Suppressor macrophage treated with lipopolysaccharide for 1 hour (primary cell): ENCODE data around the gene KATNAL1.
A peak's percentile ranks its signal among the peaks of the same experiment; 100 is the strongest.

Source experiments
- DNase-seq, 3 donors: peaks; one replicate each; pipeline ENCODE4 v3.0.0-alpha.2; 2020 to 2022

The KATNAL1 gene

DNA sequence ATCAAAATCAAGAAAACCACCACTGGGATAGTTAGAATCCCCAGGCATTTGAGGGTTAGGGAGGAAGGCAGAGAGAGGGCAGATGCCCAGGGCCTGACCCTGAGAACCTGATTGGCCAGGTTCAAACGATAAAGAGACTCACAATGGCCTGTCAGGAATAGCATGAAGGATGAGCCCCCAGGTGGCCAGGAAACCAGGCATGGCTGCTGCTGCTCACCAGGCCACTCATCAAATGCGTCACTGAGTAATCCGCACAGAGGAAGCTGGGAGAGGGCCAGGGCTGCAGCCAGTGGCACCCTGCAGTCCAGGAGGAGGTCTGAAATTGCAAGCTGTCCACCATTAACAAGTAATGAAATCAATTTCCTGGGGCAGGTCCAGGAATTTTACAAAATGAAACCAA lies 111.3 kb downstream of the KATNAL1 start:
- DNase-seq = no peak

DNA sequence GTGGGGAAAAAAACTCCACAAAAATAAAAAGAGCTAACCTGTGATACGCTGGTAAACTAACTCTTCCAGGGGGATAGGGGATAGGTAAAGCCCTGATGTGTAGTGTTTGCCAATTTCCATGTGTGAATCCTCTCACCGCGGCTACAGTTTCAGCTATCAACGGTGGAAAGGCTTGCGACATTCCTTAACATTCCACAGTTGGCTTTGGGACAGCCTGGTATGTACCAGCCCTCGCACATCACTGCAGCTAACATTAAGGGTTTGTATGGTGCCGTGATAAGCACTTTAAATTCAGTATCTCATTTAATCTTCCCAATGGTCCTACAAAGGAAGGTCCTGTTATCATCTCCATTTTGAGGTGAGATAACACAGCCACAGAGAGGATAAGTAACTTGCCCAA lies 112.4 kb downstream of the KATNAL1 start:
- DNase-seq = no peak

DNA sequence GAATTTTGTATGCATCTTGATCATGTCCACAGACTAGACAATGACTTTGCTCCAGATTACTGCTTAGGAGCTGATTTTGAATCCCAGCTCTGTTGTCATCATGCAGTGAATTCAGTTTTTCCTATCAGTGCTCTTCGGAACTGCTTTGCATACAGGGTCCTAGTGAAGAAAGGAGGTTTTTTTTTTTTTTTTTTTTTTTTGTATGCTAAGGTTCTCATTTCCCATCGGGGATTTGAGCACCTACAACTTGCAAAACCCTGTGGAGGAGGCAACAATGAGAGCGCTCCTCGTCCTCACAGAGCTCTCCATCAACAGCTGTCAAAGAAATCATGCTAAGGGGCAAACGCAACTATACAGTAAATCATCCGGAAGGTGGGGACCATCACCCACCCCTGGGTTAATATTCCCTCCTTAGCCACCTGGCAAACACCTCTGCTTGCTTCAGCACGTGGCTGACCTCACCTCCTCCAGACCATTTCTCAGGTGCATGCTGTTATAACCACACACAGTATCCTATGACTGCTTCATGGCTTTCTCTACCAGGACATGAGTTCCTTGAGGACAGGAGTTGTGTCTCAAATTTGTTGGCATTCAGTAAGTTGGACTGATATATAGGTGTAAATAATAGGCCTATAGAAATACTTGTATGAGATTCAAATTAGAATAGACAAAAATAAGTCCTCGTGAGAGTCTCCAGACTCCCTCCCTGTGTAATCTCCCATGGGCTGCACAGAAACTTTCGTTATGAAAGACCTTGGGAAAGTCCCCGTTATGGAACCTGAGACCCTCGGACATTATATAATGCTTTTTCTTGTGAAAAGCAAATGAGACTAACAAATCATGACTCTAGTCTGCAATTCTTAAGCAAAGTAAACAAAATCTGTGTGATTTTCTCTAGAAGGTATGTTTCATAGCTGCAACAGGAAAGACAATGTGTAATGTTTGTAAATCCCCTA lies 113.8 kb downstream of the KATNAL1 start:
- DNase-seq = no peak

DNA sequence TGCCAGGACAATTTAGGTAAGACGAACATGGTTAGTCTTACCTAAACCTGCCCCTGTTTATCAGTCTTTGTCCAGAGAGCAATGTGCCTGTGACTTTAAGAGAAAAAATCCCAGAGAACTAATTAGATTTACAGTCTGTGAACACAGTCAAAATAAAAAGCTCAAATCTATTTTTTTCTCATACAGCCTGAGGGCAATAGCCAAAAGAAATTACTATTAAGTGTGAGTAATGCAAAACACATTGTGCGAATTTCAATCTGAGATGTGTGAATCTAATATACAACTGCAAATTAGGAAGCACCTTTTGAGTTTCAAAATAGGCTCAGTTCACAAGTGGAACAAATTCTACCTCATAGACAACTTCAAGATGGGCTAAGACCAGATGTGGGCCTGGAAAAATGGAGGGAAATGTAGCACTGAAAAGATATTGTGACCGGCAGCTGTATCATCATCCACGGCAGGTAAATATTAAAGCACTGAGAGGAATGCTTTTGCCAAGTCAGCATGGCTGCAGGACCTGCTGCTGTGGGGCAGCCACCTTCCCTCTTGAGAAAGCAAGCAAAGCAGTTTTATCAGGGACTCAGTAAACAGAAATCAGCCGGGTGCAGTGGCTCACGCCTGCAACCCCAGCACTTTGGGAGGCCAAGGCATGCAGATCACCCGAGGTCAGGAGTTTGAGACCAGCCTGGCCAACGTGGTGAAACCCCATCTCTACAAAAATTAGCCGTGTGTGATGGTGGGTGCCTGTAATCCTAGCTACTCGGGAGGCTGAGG lies 114.8 kb downstream of the KATNAL1 start:
- no peak for DNase-seq

DNA sequence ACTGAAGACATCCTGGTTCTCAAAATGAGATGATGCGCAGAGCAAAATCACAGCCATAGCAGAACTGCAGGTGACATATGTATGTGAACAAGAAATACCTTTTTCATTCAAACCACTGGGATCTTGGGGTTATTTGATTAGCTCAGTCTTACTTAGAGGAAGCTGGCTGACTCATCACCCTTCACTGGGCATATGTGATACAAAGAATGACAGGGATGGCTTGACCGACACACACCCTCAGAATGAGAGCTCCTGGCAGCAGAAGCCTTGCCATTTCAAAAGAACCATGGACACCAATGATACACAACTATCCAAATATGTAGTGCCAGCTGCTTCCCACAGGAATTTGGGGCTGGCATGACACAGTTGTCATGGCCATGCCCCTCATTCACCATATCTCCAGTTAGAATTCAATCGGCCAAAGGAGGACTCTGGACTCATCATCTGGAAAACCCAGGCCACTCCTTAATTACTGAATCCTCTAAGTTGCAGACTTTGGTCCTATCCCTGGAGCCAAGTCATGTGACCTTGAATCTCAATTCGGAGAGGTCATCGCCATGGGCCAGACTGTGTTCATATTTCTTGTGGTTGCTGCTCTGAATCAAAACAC lies 115.8 kb downstream of the KATNAL1 start:
- DNase-seq = peak in 2 of 3 donors; percentile 17 to 24

DNA sequence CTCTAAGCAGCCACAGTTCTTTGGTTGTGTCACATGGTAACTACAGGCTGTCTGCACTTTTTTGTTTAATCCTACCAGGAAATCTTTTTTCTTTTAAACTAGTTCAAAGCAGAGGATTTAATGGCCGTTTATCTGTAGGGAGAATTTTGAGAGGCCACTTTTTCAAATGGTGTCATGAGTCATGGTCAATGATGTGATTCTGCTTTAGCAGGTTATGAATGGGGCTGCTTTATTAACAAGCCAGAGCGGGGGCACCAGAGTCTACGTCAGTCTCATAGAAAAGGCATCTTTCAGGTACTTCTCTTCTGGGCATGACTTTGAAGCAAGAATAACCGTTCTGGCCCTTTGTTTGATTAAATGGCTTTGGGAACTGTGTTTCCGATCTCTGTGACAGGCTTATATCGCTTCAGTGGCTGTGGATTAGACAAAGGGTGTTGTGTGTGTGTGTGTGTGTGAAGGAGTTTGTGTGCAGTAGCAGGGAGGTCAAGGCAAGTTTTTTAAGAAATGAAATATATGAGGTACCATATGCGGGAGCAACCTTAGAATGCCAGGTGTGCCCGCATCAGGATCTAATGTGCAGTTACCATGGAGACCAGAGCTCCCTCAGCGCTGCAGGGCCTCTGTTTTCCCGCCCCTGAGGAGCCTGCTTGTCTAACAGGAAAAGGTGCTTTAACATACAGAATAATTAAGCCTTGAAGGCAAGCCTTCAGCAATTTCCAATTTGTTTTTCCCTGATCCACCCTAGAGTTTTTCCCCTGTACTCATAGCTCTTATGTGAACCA lies 120.5 kb downstream of the KATNAL1 start:
- DNase-seq = no peak

DNA sequence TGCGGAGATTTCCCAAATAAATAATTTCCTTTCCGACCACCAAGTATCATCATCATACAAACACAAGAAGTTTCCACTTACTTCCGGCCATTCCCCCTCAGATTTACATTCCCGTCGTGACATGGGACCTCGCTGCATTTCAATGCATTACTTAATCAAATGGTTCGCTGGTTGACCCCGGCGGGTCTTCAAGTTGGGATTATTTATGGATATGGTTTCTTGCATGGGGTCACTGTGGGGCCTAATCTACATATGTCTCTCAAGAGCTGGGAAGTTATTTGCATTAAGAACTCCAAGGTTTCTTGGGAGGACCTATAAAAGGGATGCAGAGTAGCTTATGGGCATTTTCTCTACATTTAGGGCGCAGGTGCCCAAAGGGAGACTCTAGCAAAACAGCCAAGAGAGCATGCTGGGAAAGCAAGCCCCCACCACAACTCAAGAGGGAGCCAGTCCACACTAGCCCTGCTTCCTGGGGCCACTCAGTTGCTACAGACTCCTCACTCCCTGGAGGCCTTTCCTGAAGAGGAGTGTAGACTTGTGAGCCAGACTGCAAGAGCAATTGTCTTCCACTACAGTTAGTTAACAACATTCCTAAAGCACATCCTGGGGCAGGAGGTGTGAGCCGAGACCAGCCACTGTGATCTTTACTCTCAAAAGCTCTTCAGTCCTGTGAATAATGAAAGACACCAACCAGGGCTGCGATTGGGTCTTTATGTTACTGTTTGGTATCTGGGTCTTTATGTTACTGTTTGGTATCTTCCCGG lies 125.3 kb downstream of the KATNAL1 start:
- no peak for DNase-seq

DNA sequence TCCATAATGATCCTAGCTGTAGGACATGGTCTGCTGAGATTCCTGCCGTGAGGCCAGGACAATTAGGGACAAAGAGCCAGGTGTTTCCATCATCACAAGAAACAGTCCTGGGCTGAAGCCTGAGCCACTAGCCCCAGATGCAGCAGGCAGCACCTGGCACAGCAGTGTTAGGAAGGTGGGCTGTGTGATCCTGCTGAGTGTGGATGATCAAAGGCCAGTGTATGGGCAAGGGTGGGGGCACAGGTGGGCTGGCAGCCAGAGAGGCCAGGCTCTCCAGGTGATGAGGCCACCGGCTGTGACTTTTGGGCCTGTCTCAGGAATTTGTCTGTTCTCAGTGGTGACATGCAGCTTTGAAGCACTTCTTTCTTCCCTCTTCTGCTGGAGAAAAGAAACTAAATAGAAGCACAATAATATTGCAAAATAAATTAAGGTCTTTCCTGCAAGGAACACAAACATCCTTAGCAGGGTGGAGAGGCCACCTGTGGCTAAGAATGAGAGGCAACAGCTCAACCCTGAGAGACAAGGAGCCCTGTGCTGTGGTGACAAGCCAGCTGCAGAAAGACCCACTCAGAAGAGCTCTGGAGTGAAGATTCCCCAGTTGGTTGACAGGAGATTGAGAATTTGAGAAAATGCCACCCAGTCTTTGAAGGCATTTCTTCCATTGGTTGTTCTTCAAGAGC lies 127.6 kb downstream of the KATNAL1 start:
- no peak for DNase-seq

DNA sequence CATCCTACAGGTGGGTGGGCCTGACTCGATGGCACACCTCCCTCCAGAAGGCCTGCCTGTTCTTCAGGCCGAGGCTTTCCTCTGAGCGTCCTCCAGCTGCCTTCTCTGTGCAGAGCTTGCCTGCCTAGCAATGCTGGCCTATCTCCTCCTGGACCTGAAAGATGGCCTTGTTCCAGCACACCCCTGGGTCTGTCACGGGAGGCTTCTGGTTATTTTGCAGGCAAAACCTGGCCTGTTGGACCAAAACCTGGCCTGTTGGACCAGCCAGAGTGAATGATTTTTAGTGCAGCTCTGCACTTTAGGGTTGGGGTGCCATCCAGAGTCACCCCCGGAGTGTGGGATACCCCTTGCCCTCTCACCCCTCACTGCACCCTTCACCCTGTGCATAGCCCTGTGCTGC lies 128.4 kb downstream of the KATNAL1 start:
- no peak for DNase-seq

DNA sequence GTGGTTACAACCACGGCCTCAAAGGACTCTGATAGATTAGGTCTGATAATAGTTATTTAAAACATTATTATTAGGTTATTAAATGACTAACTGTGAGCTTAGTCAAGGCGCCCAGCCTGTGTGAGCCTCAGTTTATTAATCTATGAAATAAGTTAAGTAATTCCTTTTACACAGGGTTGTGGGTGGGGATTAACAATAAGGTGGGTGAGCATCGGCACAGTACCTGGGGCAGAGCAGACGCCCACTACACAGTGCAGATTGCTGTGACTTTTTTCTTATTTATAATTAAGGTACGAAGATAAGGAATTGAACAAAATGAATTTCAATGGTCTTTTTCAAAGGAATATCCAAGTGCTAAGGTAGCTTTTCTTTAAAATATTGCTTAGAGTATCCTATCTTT lies 132.2 kb downstream of the KATNAL1 start:
- no peak for DNase-seq

DNA sequence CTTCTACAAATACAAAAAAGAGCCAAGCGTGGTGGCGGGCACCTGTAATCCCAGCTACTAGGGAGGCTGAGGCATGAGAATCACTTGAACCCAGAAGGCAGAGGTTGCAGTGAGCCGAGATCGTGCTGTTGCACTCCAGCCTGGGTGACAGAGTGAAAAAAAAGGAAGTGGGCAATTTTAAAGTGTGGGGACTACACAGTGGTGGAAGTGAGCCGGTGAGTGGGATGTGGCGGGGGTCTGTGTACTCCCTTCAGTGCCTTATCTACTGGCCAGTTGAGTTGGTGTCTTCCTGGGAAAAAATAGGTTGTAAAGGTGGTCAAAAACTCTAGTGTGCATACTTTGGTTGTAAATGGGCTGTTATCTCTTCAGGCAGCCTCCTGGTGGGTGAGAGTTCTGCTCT lies 133.1 kb downstream of the KATNAL1 start:
- DNase-seq = peak in 2 of 3 donors; percentile 24 to 27

DNA sequence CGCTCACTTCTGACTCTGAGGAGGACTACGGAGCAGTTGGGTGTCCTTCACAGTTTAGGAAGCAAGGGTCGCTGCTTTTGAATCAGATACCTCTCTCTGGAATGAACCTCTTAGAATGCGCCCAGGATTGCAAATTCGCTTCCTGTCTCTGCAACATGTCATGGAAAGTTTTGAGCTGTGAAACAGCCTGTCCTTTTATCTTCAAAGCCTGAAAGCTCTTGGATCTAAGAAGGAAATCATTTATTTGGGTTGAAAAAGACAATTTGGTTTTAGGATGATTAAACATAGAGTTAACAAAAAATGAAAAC lies 134.1 kb downstream of the KATNAL1 start:
- no peak for DNase-seq

DNA sequence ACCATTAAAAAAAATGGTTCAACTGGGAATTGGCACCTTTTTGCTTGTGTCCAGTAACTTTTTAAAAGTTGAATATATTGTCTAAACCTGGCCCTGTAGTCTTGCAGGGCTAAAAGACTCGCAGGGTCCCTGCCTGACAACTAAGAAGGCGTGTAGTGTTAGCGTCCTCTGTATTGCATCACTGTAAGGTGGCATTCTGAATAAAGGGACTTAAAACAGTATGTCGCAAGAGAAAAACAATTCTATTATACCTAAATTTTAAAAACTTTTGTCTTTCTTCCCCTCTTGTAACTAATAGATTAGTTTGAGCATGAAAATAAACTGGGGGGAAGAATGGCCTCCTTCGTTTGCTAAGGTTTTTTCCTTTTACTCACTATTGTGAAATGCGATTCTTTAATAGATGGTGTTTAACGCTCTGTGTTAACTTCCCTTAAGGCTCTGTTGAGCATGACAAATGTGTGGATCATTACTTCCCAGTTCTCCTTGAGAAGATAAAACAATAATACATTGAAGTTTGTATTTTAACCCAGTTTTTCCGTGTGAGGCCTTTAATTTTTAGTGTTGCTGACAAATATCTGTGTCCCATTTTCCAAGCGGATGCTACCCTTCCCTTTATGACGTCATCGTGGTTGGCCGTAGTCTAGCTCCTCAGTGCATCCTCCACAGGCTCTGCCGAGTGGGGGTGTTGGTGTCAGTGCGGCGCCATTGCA lies 134.6 kb downstream of the KATNAL1 start:
- peak; percentile 32 to 73 (median 71) for DNase-seq

DNA sequence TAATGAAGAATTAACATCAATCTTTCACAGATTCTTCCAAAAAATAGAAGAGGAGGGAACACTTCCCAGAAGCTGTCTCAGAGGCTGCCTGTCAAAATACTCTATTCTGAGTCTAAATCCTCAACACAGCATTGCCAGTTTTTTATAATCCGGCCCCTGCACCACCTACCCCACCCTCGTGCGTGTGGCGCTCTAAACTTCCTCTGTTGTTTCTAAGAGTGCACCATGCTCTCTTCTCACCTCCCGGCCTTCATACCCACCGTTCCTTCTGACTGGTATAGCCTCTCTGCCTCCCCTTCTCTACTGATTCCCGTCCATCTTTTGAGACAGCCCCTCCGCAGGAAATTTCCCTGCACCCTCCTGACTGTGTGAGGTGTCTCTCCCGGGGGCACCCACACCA lies 136.8 kb downstream of the KATNAL1 start:
- DNase-seq = no peak

DNA sequence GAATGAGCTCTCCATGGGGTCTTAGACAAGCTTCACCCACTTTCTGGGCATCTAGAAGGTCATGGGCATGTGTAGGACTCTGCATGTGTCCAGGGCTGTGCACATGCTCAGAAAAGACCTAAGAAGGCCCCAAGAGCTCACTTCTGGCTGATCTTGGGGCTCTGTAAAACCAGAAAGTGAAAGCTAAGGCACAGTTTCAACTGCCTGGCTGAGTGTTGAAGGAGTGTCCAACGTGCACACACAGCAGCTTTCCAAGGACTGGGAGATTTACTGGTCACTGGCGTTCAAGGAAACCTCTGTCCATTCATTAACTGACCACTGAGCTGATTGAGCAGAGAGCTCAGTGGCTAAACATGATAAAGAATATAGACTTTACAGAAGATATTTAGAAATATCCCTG lies 137.9 kb downstream of the KATNAL1 start:
- no peak for DNase-seq

DNA sequence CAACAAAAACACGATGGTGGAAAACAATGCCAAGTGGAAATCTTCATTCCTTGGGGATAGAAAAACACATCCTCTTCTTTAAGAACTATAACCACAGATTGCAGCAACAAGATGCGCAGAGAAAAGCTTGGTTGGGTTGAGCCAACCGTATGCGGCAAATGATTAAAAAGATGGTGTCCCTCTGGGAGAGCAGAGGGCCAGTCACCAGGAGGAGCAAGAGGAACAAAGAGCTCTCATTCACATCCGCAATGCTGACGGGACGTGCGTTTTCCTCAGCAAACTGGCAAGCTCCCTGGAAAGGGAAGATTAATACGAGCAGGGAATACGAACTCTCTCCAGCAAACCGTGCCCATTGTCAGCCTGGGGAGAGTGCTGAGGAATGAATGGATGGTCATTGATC lies 141.6 kb downstream of the KATNAL1 start:
- DNase-seq = no peak

DNA sequence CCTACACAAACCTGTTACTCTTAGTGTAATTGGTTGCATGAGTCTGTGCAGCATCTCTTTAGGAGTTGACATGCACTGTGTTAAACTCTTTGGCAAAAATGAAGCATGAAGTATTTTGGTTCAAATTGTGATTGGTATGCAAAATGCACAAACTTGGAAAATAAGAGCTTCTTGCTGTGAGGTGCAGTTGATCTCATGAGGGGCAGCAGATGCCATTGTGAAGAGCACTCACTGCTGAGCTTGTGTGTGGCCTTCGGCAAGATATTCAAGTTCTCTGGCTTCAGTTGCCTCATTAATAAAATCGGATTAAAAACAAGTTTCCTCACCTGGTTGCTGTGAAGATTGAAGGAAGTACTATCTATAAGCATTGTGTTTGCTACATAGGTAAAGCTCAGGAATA lies 142.3 kb downstream of the KATNAL1 start:
- no peak for DNase-seq

DNA sequence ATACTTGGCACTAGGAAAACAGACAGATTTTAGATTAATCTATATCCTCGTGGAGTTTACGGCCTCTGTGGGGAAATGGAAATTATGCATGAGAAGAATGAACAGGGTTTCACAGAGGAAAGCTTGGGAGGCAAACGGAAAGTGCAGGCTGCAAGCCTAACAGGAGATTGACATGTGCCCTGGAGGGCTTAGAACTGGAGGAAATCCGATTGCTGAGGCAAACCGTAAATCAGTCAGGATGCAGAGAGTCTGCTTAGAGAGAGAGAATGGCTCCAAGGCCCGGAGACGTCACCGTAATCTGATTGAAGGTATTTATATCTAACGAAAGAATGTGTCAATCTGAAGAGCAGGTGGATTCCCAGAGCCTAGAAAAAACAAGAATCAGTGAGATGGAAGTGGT lies 143.2 kb downstream of the KATNAL1 start:
- DNase-seq = no peak

DNA sequence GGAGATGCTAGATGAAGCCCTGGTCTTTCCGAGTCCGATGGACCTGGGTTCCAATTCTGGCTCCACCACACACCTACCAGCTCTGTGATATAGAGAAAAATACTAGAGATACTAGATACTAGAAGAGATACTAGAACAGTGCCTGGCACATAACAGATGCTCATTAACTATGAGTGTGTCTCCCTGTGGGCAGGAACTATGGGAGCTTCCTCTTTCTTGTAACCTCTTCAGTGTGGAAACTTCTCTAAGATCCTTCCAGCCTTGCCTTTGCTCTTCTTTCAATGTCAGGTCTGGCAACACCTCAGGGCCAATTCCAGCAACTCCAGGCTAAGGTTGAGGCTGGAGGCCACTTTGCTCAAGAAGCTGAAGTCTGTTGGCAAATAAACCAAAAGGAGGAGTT lies 143.9 kb downstream of the KATNAL1 start:
- DNase-seq = peak; percentile 29 to 40 (median 38)

DNA sequence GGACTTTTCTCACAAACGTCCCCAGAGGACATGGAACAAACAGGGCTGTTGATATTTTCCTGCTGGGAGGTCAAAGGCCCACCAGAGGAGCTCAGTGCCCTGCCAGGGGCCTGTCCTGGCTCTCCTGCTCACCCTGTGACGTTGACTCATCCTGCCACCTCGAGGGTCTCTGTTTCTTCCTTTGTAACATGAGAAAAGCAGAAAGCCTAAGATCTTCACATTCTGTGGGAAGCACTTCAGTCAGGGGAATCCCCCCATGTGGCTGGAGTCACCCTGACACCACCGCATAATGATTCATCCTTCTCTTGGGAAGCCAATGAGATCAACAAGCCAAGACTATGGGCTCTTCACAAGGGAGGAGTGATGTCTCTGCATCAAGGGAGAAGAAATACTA lies 147.9 kb downstream of the KATNAL1 start:
- DNase-seq = peak; percentile 67 to 80 (median 77)
